Erythroblast (primary cell): ENCODE data around the gene CEP95.

Experiments
- GATA1 ChIP-seq: IDR thresholded peaks from 2 replicates; pipeline ENCODE4 v1.6.1; 2011; ENCODE audit warnings: low read depth, mild to moderate bottlenecking, control low read depth, low read length, moderate library complexity
- POLR2A ChIP-seq: IDR thresholded peaks from 2 replicates; pipeline ENCODE4 v1.6.1; 2011; ENCODE audit warnings: mild to moderate bottlenecking, low read length

- TF ChIP-seq POLR2A (no peak), GATA1 (no peak)
Observed at GRCh38 chr17:64500487-64500859, 6.3 kb upstream of the CEP95 start.
